PC-3 (cell line): Measurements from ENCODE around the gene RBM12.

Experiments used
- CTCF ChIP-seq: fragments of 300-600 bp; sonication (generic); conservative IDR thresholded peaks from 2 replicates; pipeline ENCODE4 v1.5.1; 2017; ENCODE audit warnings: antibody characterized with exemption, low read depth, mild to moderate bottlenecking, low read length
- EZH2 ChIP-seq: fragments of 300-600 bp; sonication (generic); IDR thresholded peaks from one replicate; pipeline ENCODE4 v1.6.1; 2017; ENCODE audit warnings: antibody characterized with exemption, mild to moderate bottlenecking, low read length; ENCODE audit not compliant: unreplicated experiment

GRCh38 chr20:35664466-35665206 lies at the start of gene RBM12, which contains the start of gene CPNE1:
- TF ChIP-seq CTCF, result no peak
- TF ChIP-seq EZH2, result no peak
